Measurements from ENCODE around the gene SUCLA2.

The SUCLA2 gene

DNA sequence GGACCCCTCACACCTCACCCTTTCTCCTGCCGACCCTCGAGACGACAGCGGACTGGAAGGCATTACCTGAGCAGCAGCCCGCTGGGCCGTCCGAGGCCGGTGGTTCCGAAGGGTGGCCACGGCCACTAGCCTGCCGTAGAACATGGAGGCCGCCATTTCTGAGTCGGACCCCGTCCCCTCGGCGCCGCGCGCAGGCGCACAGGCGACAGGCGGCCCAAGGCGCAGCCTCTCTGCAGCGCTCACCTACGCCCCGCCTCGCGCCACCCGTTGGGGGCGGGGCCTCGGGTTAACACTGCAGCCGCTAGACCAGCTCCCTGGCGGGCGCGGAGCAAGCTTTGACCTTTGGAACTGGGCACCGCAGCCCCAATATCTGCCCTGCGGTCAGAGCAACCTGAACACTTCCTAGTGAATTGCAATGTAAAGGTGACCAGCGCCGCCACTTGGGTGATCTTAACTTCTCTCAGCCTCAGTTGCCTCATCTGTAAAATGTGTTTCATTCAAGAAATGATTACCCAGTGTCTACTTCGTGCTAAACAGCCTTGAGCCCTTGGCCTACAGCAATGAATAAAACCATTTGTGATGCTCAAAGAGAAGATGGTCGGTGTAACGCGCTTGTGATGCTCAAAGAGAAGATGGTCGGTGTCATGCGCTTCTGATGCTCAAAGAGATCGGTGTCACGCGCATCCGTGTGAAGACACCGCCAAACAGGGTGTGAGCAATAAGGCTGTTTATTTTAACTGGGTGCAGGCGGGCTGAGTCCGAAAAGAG is at the start of gene SUCLA2:
SUCLA2 (minus strand) TSS at position 160 of the 768 bp plus-strand sequence; CDS start at position 156, 4 bp downstream.
- DNase-seq (ENCODE audit: low spot score) = peak; percentile 87

DNA sequence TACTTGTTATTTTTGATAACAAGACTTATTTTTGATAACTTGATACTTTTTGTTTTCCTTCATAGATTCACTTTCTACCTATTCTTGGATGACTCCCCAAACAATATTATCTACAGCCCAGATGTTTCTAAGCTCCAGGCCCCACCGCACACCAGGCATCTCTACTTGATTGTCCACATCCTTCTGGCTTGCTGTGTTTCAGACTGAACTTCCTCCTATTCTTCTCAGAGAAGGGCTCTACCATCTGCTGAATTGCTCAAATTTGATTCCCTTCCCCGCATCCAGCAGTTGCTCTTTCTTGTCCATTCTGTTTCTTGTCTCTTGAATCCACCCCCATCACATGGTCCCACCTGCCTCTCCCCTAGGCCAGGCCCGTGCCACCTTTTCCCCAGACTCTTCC is 49.5 kb upstream of the SUCLA2 start:
- no peak for DNase-seq (ENCODE audit: low spot score)

DNA sequence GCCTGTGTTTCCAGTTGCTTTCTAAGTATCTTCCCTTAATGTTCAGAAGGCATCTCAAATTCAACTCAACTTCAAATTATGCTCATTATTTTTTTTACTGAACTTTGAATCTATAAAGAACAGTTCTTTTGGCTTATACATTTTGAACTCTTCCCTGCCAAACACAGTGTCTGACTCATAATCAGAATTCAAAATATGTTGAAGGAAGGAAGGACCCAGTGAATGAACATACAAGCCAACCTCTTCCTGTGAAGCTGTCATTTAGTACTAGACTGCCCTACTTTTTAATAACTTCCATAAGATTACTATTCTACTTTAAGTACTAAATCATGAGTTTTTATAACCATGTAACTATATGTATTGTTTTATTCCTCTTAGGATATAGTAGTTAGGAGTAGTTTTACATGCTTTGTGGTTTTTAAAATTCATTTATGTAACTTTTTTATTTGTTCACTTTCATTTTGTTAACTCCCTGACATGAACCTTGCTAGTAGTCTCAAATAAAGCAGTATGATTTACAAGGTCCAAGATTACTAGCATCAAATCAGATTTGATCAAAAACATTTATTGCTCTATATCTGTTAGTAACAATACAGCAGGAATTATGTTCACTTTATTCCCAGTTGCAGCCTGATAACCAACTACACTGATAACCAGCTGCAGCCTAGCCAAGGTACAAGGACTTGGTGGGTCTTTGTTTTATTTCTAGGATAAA is 42.9 kb upstream of the SUCLA2 start:
- no peak for DNase-seq (ENCODE audit: low spot score)

DNA sequence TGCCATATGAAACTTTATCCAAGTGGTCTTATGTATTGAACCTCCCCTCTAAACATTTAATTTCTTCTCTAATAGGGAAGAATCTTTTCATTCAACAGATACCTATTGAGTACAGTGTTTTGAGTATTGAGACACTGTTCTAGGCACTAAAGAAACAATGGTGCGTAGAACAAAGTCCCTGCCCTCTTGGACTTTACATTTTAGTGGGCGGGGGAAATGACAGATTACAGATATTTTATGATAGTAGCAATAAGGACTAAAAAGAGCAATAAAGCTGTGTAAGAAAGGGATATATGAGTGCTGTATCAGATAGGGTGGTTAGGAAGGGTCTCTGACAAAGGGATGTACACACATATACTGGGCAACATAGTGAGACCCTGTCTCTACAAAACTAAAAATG is 41.8 kb upstream of the SUCLA2 start:
- no peak for DNase-seq (ENCODE audit: low spot score)

DNA sequence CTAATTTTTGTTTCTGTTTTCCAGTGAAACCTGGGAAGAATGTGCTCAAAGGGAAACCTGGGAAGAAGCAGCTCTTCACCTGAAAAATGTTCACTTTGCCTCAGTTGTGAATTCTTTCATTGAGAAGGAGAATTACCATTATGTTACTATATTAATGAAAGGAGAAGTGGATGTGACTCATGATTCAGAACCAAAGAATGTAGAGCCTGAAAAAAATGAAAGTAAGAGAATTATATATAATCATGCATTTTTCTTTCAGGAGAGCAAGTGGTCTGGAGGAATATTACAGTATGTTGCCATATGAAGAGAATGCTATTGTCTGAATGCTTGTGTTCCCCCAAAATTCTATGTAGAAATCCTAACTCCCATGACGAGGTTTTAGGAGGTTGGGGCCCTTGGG is 39.8 kb upstream of the SUCLA2 start:
- no peak for DNase-seq (ENCODE audit: low spot score)

DNA sequence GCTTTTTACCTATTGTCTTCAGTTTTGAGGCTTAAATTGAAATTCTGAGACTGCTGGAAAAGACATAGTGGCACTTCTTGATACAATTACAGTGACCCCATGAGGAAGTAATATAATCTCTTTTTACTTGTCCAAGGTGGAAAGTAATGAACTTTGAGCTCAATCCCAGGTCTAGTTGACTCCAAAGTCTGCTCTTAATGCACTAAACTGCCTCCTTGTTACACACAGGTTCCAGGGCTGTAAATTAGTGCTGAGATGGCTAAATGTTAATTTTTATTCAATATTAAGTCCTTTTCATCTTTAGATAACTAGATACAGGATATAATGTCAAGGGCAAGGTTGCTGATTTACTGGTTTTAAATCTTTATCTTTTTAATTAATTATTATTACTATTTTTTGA is 39.0 kb upstream of the SUCLA2 start:
- no peak for DNase-seq (ENCODE audit: low spot score)

DNA sequence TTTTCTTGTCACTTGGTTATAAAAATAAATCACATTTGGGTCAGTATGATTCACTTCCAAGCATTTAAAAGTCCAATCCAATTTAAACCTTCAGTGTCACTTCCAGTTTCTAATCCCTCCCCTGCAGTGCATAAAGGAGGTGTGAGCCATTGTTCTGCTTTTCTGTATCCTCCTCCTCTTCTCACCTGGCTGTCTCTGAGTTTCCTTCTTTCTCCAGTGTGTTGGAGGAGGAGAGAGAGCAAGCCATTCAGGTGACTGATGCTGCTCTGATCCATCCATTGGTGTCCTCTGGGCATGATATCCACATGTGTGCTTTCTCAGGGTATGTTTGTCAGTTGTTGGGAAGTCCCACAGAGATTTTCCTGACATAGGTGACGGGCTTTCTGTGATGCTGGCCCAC is 37.7 kb upstream of the SUCLA2 start:
- no peak for DNase-seq (ENCODE audit: low spot score)

DNA sequence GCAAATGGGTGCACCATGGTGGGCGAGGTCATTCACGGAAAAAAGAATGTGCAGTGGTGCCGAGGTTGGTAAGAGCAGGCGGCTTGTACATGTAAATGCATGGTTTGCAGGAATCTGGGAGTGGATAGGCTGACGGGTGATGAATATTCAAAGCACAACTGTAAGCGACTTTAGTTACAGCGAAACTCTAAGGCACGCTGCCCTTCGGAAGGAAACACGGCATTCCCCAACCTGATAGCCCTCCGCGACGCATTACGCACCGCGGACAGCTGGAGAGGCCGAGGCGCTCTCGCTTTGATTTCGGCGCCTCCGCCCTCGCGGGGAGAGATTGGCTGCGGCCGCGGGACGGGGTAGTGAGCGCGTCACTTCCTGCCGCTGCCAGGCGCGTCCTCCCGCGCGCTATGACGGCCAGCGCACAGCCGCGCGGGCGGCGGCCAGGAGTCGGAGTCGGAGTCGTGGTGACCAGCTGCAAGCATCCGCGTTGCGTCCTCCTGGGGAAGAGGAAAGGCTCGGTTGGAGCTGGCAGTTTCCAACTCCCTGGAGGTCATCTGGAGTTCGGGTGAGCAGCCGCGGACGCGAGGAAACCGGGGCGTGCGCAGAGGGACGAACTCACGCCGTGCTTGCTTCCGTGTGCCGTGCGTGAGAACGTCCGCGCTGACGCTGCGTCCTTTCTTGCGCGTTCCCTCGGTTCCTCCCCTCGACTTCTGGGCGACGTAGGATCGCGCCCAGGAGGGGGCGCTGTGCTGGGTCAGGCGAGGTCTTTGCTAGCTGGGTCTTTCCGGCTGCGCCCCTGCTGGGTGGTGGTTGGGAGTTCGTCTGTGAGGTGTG is 36.5 kb upstream of the SUCLA2 start, which contains the start of gene NUDT15:
NUDT15 (plus strand) TSS at position 381 of the 828 bp plus-strand sequence; CDS start at position 402, 21 bp downstream.
- DNase-seq (ENCODE audit: low spot score) = peak; percentile 95

DNA sequence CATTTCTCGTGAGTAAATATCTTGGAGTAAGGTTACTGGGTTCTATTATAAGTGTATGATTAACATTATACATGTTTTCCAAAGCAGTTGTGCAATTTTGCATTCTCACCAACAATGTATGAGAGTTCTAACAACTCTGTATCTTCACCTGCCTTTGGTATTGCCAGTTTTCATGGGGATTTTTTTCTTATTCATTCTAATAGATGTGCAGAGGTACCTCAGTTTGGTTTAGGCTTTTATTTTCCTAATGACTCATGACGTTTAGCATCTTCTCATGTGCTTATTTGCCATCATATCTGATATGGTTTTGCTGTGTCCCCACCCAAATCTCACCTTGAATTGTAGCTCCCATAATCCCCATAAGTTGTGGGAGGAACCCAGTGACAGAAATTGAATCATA is 28.8 kb upstream of the SUCLA2 start:
- DNase-seq (ENCODE audit: low spot score) = no peak

DNA sequence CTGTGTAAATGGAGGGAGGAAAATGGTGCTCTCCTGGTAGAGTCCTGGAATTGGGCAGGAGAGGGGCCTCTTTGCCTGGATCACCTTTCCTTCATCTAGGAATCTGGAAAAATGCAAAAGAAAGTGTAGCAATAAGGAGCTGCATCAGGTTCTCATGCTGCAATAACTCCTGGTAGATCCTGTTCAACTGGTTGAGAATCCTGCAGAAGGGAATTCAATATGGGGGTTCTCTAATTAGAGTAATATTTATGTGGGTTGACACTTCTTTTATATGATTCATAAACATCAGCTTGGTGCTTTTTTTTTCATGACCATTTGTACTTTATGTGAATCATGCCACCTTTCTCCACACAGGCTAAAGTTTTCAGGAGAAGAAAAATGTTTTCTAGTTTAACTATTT is 27.0 kb upstream of the SUCLA2 start:
- DNase-seq (ENCODE audit: low spot score) = no peak

DNA sequence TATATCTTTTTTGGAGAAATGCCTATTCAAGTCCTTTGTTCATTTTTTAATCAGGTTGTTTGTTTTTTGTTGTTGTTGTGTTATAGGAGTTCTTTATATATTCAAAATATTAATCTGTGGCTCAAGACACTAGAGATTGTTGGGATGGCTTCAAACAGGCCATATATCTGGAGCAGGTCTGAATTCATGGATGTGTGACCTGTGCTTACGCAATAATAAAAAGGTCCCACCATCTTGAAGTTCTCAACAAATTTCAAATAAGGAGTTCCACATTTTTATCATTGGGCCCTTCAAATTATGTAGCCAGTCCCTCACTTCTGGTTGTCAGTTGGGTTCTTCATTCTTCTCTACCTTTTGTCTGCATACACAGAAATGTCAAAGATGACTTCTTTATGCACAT is 18.7 kb upstream of the SUCLA2 start:
- no peak for DNase-seq (ENCODE audit: low spot score)

DNA sequence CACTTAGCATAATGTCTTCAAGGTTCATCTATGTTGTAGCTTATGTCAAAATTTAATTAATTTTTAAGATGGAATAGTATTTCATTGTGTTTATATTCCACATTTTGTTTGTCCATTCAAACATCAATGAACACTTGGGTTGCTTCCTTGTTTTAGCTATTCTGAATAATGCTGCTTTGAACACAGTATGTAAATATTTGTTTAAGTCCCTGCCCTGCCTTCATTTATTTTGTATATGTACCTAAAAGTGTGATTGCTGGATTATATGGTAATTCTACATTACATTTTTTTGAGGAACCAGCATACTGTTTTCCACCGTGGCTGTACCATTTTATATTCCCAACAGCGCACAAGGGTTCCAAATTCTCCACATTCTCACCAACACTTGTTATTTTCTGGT is 17.6 kb upstream of the SUCLA2 start:
- DNase-seq (ENCODE audit: low spot score) = no peak

DNA sequence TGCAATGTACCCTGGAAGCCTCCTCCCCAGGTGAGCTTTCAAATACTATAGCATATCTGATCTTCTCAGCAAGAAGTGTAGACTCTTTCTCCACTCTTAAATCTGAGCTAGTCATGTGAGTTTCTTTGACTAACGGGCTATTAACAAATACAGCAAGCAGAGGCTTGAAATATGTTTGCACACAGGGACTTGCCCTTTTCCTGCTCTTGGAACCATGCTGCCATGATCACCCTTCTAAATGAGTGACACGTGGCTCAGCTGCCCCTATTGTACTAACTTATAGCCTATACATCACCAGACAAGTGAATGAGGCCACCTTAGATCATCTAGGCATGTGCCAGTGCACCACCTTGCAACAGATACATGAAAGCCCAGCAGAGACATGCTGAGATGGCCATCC is 13.3 kb upstream of the SUCLA2 start:
- DNase-seq (ENCODE audit: low spot score) = no peak

DNA sequence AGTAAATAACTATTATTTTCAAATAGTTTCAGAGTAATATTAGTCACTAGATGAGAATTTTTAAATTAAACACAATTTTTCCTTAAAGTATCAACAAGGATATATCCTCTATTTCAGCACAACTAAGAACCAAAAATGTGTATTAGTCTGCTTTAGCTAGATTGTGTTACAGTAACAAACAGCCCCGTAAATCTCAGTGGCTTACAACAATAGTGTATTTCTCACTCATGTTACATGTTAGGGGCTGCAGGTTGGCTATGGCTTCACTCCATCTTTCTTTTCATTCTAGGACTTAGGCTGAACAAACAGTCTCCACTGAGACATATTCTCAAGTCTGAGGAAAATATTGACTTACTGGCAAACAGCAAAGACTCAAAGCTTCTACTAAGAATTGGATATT is 11.6 kb upstream of the SUCLA2 start:
- DNase-seq (ENCODE audit: low spot score) = no peak

DNA sequence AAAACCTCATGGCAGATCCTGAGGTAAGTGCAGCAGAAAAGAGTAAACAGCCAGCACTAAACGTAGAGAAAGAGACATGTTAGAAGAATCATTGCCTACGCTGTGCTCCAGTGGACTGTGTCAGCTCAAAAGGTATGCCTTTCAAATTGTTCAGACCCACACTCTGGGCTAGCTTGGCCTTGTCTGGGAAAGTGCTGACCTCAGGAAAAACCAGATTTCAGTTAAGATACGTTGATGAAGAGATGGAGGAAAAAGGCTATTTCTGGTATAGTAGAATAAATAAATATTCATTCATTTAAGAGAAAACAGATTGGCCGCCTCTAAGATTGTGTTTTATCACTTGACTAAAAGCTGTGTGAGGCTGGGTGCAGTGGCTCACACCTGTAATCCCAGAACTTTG is 9.6 kb upstream of the SUCLA2 start:
- DNase-seq (ENCODE audit: low spot score) = no peak

DNA sequence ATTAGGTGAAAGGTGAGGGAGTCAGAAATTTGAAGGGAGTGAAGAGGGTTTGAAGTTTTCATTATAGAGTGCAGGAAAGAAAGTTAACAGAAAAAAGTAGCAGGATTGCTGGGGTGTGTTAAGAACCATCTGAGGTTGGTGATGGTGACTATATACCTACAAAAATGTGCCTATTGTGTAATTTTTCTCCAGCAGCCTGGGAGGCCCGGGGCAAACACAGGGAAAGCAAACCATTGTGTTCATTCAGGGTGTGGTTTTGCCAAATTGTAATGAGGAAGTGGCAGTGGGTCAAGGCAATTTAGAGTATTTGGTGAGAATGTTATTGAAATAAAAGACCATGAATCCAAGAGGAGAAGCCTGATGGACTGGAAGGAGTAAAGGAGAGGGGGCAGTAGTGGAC is 8.2 kb upstream of the SUCLA2 start:
- no peak for DNase-seq (ENCODE audit: low spot score)

DNA sequence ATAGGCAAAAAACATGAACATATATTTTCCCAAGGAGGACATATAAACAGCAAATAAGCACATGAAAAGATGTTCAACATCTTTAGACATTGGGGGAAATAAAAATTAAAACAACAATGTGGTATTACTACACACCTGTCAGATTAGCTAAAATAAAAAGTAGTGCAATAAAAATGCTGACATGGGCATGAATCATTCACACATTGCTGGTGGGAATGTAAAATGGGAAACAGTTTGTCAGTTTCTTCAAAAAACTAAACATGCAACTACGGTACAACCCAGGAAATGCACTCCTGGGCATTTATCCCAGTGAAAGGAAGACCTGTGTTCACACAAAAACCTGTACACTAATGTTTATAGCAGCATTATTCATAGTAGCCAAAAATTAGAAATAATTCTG is 5.3 kb upstream of the SUCLA2 start:
- no peak for DNase-seq (ENCODE audit: low spot score)

DNA sequence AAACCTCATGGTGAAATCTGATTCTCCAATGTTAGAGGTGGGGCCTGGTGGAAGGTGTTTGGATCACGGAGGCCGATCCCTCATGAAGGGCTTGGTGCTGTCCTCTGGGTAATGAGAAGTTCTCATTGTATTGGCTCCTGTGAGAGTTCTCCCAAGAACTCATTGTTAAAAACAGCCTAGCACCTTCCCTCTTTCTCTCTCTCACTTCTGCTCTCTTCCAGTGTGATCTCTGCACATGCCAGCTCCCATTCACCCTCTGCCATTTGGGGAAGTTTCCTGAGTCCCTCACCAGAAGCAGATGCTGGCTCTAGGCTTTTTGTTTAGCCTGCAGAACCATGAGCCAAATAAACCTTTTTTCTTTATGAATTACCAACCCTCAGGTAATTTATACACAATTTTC is 3.1 kb upstream of the SUCLA2 start:
- peak; percentile 47 for DNase-seq (ENCODE audit: low spot score)

DNA sequence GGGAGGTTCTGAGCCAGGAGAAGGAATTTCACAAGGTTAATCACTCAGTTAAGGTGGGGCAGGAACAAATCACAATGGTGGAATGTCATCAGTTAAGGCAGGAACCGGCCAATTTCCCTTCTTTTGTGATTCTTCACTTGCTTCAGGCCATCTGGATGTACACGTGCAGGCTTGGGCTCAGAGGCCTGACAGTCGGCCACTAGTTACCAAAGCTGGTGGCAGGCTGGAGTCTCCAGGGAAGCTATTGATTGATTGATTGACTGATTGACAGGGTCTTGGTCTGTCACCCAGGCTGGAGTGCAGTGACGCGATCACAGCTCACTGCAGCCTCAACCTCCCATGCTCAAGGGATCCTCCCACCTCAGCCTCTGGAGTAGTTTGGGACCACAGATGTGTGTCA is 926 bp upstream of the SUCLA2 start:
- DNase-seq (ENCODE audit: low spot score) = peak; percentile 10

DNA sequence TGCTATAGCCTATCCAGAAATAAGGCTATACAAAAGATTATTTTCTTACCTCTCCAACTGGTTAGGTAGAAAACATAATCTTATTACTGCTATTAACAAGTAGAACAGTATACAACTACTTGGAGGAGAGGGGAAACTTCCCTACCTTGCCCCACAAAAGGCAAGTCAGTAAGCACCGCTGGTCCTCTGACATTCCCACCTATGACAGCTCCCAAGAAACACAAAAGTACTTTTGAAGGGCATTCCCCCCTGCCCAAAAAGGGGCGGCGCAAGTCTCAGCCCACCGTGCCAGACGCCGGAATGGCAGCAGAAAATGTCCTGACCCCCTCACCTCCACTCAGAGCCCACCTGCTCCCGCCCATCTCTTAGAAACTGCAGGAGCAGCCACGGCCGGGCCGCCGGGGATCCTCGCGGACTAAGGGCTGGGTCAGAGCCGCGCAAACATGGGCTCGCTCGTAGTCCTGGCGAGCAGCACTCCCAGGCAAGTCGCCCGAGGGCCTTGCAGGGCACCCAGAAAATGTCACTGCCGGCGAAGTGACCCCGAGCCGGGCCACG is 437 bp downstream of the SUCLA2 start:
- DNase-seq (ENCODE audit: low spot score) = no peak

DNA sequence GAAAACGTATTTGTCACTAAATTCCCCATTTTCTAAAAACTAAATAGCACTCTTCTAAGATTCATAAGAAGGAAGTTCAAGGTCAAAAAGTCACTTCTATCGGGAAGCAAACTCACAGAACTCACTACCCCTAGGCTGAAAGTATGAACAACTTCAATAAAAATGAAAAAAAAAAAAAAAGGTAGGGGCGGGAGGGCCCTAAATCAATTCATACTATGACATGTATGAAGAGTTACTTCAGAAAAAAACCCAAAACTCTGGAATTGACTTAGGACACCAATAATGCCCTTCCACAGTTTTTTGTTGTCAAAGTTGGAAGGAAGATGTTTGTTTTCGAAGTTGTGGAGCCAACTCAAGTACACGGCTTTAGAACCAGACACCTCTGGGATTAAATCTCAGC is 1.1 kb downstream of the SUCLA2 start:
- no peak for DNase-seq (ENCODE audit: low spot score)

DNA sequence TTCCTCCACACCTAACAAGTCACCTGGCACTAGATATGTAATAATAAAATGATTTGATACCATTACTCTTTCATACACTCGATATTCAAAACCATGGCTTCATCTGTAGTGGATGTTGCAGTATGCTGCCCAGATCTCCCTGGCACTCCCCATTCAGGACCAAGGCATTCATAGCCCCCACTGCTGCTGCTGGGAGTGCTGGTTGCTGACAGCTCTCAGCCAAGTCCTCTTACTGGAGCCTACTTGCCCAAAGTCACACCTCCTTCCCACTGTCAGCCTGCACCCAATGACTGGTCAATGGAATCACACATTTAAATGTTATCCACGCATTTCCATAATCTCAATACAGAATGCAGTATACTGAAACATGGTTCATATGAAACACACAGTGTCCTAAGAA is 3.7 kb downstream of the SUCLA2 start:
- no peak for DNase-seq (ENCODE audit: low spot score)
